Left ventricle myocardium inferior (tissue), 1 donor: Measurements from ENCODE around the gene INSIG2. TPM values are rescaled to one million over a fixed set of nuclear protein-coding genes. Genes with fewer than 3 reads are reported as not detected.

ENCODE experiments used
- DNase-seq: peaks from one replicate; pipeline ENCODE4 v3.0.0-alpha.2; 2020
- H3K27ac ChIP-seq: fragments of 200-600 bp; replicated peaks from 2 replicates; pipeline ENCODE4 v1.8.0; 2021
- H3K27me3 ChIP-seq: fragments of 200-600 bp; 2 replicates; pipeline ENCODE4 v1.8.0; 2021; ENCODE audit warnings: low read depth
- H3K36me3 ChIP-seq: fragments of 200-600 bp; 2 replicates; pipeline ENCODE4 v1.8.0; 2021
- H3K4me1 ChIP-seq: fragments of 200-600 bp; 2 replicates; pipeline ENCODE4 v1.8.0; 2021
- H3K4me3 ChIP-seq: fragments of 200-600 bp; 2 replicates; pipeline ENCODE4 v1.8.0; 2021; ENCODE audit warnings: mild to moderate bottlenecking, moderate library complexity
- H3K9me3 ChIP-seq: fragments of 200-600 bp; replicated peaks from 2 replicates; pipeline ENCODE4 v1.8.0; 2021
- intact Hi-C: fragments of 100-400 bp; cut with micrococcal nuclease; formaldehyde crosslinking; loops from one replicate; pipeline ENCODE4 v1.11.0; 2022
- total RNA-seq: library from RNA; stranded (reverse); fragmentation: NEBNext Ultra II Directional; extraction: Animal tissue kit (Norgen Biotek cat#: 25700); gene quantifications from one replicate; pipeline ENCODE4 v1.2.1, GENCODE V29; 2021
- TF ChIP-seq, protein P1 (sequence below): fragments of 200-600 bp; IDR thresholded peaks from 2 replicates; pipeline ENCODE4 v1.8.0; 2021; ENCODE audit warnings: antibody characterized with exemption, mild to moderate bottlenecking, borderline replicate concordance
- donor health status: DM: no; HTN: yes; CAD: no; lungs with severe emphysema.

INSIG2 gene
- total RNA-seq, 1 donor from 2014 or later = 15.9 TPM

DNA sequence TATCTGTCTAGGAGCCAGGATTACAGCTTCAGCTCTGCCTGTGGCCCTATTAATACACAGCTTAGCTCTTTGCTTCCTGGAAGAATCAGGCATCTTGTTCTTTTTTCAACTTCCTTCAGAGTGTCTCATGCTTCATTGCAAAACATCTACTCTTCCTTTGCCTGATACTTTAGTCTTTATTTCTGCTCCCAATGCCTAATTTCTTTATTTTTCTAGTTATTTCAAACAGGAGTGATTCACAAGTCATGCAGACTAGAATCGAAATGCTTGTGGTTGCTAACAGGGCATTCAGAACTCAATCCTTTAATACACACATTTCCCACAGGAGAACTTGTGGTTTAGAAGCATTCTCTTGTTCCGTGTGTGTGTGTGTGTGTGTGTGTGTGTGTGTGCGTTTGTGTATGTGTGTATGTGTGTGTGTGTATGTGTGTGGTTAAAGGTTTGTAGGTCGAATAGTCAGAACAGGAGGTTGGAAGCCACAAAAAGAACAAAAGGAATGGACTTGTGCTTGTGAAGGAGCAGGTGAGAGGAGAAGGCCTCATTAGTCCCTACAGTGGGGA, 28.3 kb upstream of the INSIG2 start:
- DNase-seq = no peak
- Histone ChIP-seq H3K9me3 (no peaks in the 10 kb centered on the region), H3K4me1 (no peaks in the 10 kb centered on the region), H3K36me3 (no peaks in the 10 kb centered on the region), H3K4me3 (no peak overlapping the region), H3K27ac (no peak overlapping the region), H3K27me3 (peaks cover 91% of the 10 kb centered on the region)
- TF ChIP-seq, protein P1, sequence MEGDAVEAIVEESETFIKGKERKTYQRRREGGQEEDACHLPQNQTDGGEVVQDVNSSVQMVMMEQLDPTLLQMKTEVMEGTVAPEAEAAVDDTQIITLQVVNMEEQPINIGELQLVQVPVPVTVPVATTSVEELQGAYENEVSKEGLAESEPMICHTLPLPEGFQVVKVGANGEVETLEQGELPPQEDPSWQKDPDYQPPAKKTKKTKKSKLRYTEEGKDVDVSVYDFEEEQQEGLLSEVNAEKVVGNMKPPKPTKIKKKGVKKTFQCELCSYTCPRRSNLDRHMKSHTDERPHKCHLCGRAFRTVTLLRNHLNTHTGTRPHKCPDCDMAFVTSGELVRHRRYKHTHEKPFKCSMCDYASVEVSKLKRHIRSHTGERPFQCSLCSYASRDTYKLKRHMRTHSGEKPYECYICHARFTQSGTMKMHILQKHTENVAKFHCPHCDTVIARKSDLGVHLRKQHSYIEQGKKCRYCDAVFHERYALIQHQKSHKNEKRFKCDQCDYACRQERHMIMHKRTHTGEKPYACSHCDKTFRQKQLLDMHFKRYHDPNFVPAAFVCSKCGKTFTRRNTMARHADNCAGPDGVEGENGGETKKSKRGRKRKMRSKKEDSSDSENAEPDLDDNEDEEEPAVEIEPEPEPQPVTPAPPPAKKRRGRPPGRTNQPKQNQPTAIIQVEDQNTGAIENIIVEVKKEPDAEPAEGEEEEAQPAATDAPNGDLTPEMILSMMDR = no peak
- intact Hi-C loops = no loop called here

DNA sequence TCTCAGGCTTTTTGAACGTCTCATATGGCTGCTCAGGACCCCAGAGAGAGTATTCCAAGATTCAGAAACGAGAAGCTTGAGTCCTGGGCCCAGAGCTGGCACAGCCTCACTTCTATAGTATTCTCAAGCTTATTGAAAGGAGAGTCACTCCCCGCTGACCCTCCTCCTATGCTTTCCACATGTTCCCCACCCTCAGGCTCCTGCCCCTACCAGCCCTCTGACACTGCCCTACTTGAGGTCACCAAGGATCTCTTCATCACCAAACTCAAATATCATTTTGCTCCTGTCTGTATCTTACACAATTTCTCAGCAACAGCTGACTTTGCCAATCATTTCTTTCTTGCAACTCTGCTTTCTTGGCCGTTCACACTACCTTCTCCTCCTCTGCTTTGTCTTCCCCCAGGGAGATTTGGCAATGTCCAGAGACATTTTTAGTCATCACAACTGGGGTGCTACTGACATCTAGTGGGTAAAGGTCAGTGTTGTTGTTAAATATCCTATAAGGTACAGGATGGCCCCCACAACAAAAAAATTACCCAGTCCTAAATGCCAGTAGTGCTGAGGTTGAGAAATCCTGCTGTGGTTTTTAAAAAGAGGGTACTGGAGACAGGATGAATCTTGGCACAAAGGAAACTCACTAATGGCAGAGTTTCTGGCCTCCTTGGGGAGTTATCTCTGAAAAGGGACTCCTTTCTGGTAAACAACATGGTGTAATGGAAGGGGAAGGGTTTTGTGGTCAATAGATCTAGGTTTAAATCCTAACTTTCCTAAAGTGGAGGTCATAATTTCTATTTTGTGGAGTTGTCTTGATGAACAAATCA, 26.9 kb upstream of the INSIG2 start:
- Histone ChIP-seq H3K36me3 (no peaks in the 10 kb centered on the region), H3K4me3 (no peak overlapping the region), H3K27me3 (peaks cover 90% of the 10 kb centered on the region), H3K9me3 (no peaks in the 10 kb centered on the region), H3K4me1 (no peaks in the 10 kb centered on the region), H3K27ac (no peak overlapping the region)
- intact Hi-C loops = no loop called here
- TF ChIP-seq, protein P1 = peak; percentile 43
- no peak for DNase-seq

DNA sequence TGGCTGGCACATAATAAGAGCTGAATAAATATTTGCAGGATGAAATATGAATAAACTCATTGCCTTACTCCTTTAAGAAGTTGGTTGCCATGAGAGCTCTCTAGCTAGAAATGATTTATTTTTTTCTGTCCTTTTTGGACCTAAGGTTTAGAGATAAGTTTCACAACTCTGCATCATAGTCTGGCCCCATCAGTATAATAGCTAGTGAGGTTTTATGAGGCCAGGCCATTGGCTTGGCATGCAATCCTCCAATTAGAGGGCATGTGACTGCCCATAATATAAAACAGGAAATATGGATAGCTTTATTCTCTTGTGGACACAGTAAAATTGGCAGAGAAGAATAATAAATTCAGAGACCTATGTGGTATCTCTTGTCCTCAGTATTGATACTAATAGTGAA, 26.2 kb upstream of the INSIG2 start:
- no peaks in the 10 kb centered on the region for H3K4me1 ChIP-seq
- H3K9me3 ChIP-seq = no peaks in the 10 kb centered on the region
- DNase-seq = no peak
- peaks cover 89% of the 10 kb centered on the region for H3K27me3 ChIP-seq
- H3K4me3 ChIP-seq = no peak overlapping the region
- TF ChIP-seq, protein P1 = no peak
- H3K27ac ChIP-seq = no peak overlapping the region
- intact Hi-C loops = no loop called here
- no peaks in the 10 kb centered on the region for H3K36me3 ChIP-seq

DNA sequence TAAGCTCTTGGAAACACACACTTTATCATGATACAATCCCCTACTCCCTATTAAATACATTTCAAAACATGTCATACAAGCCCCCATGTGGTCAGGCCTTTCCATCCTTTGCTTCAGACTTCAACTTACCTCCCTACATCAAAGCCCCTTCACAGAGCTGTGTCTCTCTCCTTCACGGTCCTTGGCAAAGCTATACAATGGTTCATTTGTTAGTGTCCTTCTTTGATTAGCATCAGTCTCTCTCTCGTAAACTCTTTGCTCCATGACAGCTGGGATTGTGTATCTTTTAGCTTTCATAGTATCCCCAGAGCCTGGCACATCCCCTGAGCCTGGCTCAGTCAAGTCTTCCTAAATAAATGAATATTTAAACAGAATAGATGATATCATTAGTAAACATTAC, 25.6 kb upstream of the INSIG2 start:
- no peaks in the 10 kb centered on the region for H3K36me3 ChIP-seq
- intact Hi-C loops = no loop called here
- H3K27me3 ChIP-seq = peaks cover 86% of the 10 kb centered on the region
- no peaks in the 10 kb centered on the region for H3K9me3 ChIP-seq
- no peaks in the 10 kb centered on the region for H3K4me1 ChIP-seq
- no peak overlapping the region for H3K27ac ChIP-seq
- TF ChIP-seq, protein P1 = no peak
- H3K4me3 ChIP-seq = no peak overlapping the region
- no peak for DNase-seq

DNA sequence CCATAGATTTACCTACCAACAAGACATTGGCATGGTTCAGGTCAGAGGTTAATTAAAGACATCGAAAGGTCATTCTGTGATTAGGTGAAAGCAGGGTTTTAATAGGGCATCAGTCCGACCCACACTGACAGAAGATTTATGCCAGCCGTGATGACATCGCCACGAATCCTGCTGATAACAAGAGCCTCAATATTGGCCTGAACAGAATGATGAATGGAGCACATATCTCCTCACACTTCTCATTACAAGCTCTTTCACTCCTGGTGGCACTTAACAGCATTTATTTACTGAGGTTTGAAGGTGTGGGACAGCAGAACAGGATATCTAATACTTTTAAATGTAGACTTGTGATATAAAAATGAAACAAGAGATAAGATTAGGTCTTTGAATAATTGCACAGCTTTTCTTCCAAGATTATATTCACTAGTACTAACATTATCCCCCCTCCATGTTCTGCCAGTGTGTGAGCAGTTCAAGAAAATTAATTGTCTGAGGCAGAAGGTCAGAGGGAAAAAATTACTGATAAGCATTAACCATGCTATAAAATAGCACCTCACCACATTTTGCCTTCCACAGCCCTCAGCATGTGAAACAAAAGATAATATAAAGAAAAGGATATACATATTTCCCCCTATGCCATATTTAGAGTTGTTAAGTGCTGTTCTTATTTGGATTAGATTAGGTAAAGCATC, 23.1 kb upstream of the INSIG2 start:
- Histone ChIP-seq H3K27ac (no peak overlapping the region), H3K4me3 (no peak overlapping the region), H3K4me1 (no peaks in the 10 kb centered on the region), H3K27me3 (peaks cover 68% of the 10 kb centered on the region), H3K9me3 (no peaks in the 10 kb centered on the region), H3K36me3 (no peaks in the 10 kb centered on the region)
- DNase-seq = no peak
- TF ChIP-seq, protein P1 = no peak
- intact Hi-C loops = no loop called here
